Adrenal gland (tissue), 12 donors: ENCODE measurements around the gene NDUFA6. TPM values are rescaled to one million over a fixed set of nuclear protein-coding genes. Genes with fewer than 3 reads are reported as not detected.
A peak's percentile ranks its signal among the peaks of the same experiment; 100 is the strongest.

Experiments used
- DNase-seq, 7 donors: peaks; one replicate each; pipeline ENCODE4 v3.0.0-alpha.2; 2019 to 2020
- H3K27ac ChIP-seq, 5 donors: fragments of 200-600 bp; sonication (generic) in 4 of 5; 1 replicate in 3 of 5; 2 replicates in 2 of 5; pipeline versions ENCODE4 v1.5.1 to v1.8.0; 2016 to 2020; ENCODE audit warnings: mild to moderate bottlenecking in 1 of 5
- H3K27me3 ChIP-seq: fragments of 200-600 bp; 2 replicates; pipeline ENCODE4 v1.8.0; 2021
- H3K36me3 ChIP-seq, 2 donors: fragments of 200-600 bp; replicated peaks in 1 of 2; 1 replicate in 1 of 2; 2 replicates in 1 of 2; pipeline versions ENCODE4 v1.5.1 to v1.8.0; 2018 to 2022
- H3K4me1 ChIP-seq, 2 donors: fragments of 200-600 bp; replicated peaks in 1 of 2; 1 replicate in 1 of 2; 2 replicates in 1 of 2; pipeline versions ENCODE4 v1.5.1 to v1.8.0; 2018 to 2021
- H3K4me3 ChIP-seq, 4 donors: fragments of 200-600 bp; sonication (generic) in 3 of 4; one replicate each; pipeline ENCODE4 v1.5.1; 2016 to 2018
- H3K9me3 ChIP-seq, 3 donors: fragments of 200-600 bp; sonication (generic) in 1 of 3; replicated peaks in 1 of 3; 1 replicate in 2 of 3; 2 replicates in 1 of 3; pipeline versions ENCODE4 v1.5.1 to v1.8.0; 2016 to 2021
- POLR2A ChIP-seq, 2 donors: fragments of 450-650 bp; IDR thresholded peaks; one replicate each; pipeline ENCODE4 v1.6.1; 2017; ENCODE audit warnings: antibody characterized with exemption in 2 of 2, mild to moderate bottlenecking in 2 of 2, moderate library complexity in 1 of 2
- WGBS, 4 donors: extraction: QIAGEN DNeasy Blood & Tissue Kit in 2 of 4; methylation state at CpG; one replicate each; pipeline versions ENCODE4 v1.1.5 to v1.1.7; 2013 to 2017; 5-methylcytosine and 5-hydroxymethylcytosine counted together
- intact Hi-C, 2 donors: fragments of 100-400 bp; cut with DNase I; formaldehyde crosslinking; loops; one replicate each; pipeline versions ENCODE4 v1.14.1 to v1.15.0; 2022 to 2023
- polyA plus RNA-seq, 3 donors: library from polyadenylated mRNA; stranded (reverse); fragments of 200-250 nt in 2 of 3; fragments of 350-450 nt in 1 of 3; fragmentation: Illumina TruSeq in 1 of 3; extraction: RNeasy Lipid Tissue Mini Kit (QIAGEN cat#74804) in 1 of 3; gene quantifications; one replicate each; pipeline ENCODE4 v1.2.3, GENCODE V29; 2013 to 2014
- total RNA-seq, 9 donors: library from RNA; depleted of rRNA in 4 of 9; stranded (reverse); fragments of >200 nt in 4 of 9; fragments of 120-200 nt in 1 of 9; fragmentation: NEBNext Ultra II Directional in 1 of 9; extraction: Animal tissue kit (Norgen Biotek cat#: 25700) in 1 of 9; gene quantifications; one replicate each; pipeline versions ENCODE4 v1.1.0 to v1.2.4, GENCODE V29; 2013 to 2023
- TF ChIP-seq, protein P1 (sequence below), 6 experiments: fragments of 450-650 bp in 4 of 6; fragments of 200-600 bp in 2 of 6; sonication (generic) in 1 of 6; IDR thresholded peaks; 1 replicate in 5 of 6; 2 replicates in 1 of 6; pipeline versions ENCODE4 v1.5.1 to v1.8.0; 2016 to 2021; ENCODE audit warnings: antibody characterized with exemption in 6 of 6, mild to moderate bottlenecking in 2 of 6, moderate library complexity in 1 of 6
- donor health status: healthy with polysubstance abuse.
- donor health status: Bipolar disorder and iron deficiency.
- donor health status: DM: yes; HTN: yes; CAD: no.
- donor health status: DM: no; HTN: no; CAD: no.
- donor health status: DM: no; HTN: no; CAD: no.
- donor health status: DM: yes; HTN: yes; CAD: no.

Gene NDUFA6
- total and polyA plus RNA-seq, 12 donors: 57.0 to 372 (median 88.7) TPM

DNA sequence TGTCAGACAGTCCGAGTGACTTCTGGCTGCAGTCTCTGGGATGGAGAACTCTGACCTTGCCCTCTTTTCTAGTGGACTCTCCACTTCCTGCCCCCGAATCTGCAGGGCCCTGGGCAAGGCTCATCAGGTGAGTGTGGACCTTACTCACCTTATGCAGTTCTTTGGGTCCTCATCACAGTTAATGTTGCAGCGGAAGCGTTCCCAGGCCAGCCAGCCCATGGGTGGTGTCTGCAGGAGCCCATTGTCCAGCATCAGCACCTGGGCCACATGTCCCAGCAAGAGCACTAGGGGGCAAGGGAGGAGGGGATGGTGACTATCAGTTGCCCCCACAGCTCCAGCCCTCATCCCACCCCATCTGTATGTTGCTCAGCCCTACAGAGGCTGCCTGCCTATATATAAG, 22.3 kb downstream of the NDUFA6 start:
- Histone ChIP-seq H3K4me1 (peaks cover 6 to 16% of the 10 kb centered on the region in 2 donors), H3K27me3 (no peaks in the 10 kb centered on the region), H3K27ac (no peak overlapping the region), H3K9me3 (no peaks in the 10 kb centered on the region), H3K36me3 (peaks cover 0 to 33% of the 10 kb centered on the region in 2 donors), H3K4me3 (no peak overlapping the region)
- peak in 2 of 7 donors; percentile 17 to 48 for DNase-seq
- 48 to 89% (median 85%) methylated on average over 2 to 4 of the region's 4 CpGs for WGBS, 4 donors
- TF ChIP-seq, protein P1, sequence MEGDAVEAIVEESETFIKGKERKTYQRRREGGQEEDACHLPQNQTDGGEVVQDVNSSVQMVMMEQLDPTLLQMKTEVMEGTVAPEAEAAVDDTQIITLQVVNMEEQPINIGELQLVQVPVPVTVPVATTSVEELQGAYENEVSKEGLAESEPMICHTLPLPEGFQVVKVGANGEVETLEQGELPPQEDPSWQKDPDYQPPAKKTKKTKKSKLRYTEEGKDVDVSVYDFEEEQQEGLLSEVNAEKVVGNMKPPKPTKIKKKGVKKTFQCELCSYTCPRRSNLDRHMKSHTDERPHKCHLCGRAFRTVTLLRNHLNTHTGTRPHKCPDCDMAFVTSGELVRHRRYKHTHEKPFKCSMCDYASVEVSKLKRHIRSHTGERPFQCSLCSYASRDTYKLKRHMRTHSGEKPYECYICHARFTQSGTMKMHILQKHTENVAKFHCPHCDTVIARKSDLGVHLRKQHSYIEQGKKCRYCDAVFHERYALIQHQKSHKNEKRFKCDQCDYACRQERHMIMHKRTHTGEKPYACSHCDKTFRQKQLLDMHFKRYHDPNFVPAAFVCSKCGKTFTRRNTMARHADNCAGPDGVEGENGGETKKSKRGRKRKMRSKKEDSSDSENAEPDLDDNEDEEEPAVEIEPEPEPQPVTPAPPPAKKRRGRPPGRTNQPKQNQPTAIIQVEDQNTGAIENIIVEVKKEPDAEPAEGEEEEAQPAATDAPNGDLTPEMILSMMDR (IDR thresholded peaks at IDR 0.05): no peak
- no peak for TF ChIP-seq POLR2A (IDR thresholded peaks at IDR 0.05)
- intact Hi-C loops: no loop called here

DNA sequence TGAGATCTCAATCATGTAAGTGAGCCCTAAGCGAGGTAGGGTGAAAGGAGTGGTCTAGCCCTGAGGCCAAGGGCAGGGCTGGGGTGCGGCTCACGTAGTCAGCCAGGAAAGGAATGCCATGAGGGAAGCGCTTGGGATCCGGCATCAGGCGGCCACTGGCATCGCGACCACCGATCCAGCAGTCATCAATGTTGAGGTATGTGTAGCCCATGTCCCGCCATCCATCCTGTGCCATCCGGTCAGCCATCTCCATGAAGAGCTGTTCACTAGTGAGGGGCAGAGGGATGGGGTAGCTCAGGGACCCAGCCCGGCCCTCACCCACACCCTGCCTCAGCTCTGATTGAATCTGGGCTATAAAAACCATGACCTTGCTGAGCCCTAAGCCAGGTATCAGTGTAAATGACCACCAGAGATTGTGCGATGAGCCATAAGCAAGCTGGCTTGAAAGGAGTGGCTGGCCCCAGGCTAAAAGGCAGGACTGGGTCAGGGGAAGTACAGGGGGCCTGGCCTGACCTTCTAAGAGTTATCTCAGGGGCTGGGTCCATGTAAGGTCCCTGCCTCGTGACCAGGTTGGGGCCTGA, 22.8 kb downstream of the NDUFA6 start:
- intact Hi-C loops: no loop called here
- no peak for TF ChIP-seq POLR2A (IDR thresholded peaks at IDR 0.05)
- TF ChIP-seq, protein P1 (IDR thresholded peaks at IDR 0.05): no peak
- DNase-seq: peak in 2 of 7 donors; percentile 18 to 48
- no peak overlapping the region for H3K27ac ChIP-seq
- no peak overlapping the region for H3K4me3 ChIP-seq
- WGBS, 4 donors: 88 to 97% (median 89%) methylated on average over 13 to 14 of the region's 14 CpGs
- H3K36me3 ChIP-seq: peaks cover 0 to 33% of the 10 kb centered on the region in 2 donors
- H3K27me3 ChIP-seq: no peaks in the 10 kb centered on the region
- H3K4me1 ChIP-seq: peaks cover 6 to 15% of the 10 kb centered on the region in 2 donors
- no peaks in the 10 kb centered on the region for H3K9me3 ChIP-seq

DNA sequence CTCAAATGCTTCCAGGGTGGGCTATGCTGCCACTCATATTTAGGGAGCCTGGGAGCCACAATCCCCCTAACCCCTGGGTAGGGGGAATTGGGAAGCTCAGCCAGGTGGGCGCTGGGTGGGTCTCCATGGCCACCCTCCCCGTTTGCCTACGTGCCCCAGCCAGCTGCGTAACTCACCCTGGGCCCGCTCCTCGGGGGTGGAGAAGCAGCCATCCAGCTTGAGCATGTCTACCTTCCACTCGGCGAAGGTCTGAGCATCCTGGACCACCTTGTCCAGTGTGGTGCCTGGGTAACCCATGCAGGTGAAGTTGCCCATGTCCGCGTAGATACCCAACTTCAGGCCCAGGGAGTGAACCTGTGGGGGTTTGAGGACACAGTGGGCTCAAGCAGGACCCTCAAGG, 23.6 kb downstream of the NDUFA6 start:
- Histone ChIP-seq H3K27ac (no peak overlapping the region), H3K4me3 (no peak overlapping the region), H3K4me1 (peaks cover 6 to 15% of the 10 kb centered on the region in 2 donors), H3K27me3 (no peaks in the 10 kb centered on the region), H3K36me3 (peaks cover 0 to 33% of the 10 kb centered on the region in 2 donors), H3K9me3 (no peaks in the 10 kb centered on the region)
- 96 to 100% (median 98%) methylated on average over 4 to 10 of the region's 10 CpGs for WGBS, 4 donors
- intact Hi-C loops: no loop called here
- DNase-seq: peak in 1 of 7 donors; percentile 17
- no peak for TF ChIP-seq POLR2A (IDR thresholded peaks at IDR 0.05)
- TF ChIP-seq, protein P1 (IDR thresholded peaks at IDR 0.05): no peak

DNA sequence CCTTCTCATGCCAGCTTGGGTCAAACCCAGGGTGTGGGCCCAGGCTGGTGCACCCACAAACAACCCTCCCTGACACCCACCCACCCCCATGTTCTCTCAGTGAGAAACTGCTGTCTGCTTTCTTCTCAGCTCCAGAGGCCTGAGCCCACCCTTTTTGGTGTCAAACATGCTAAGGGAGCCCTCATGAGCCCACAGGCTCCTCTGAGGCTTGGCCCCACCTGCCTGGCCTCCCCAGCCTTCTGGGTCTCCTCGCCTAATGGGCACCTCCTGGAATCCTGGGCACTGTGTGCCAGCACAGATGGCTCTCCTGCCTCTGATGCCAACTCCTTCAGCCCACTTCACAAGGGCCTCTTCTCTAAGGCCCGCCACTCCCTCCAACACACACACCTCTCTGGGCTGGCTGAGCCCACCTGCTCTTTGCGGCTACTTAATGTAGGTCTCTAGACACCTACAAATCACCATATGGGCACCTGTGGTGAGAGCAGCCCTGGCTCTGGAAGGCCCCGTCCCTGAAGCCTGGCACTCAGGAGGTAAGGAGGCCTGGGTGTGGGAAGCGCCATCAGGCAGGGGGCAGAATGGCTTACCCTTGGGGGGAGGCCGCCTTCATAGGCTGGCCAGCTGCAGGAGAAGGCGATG, 24.3 kb downstream of the NDUFA6 start:
- peak in 2 of 7 donors; percentile 14 to 40 for DNase-seq
- H3K4me3 ChIP-seq: no peak overlapping the region
- peaks cover 0 to 37% of the 10 kb centered on the region in 2 donors for H3K36me3 ChIP-seq
- no peak overlapping the region for H3K27ac ChIP-seq
- TF ChIP-seq POLR2A (IDR thresholded peaks at IDR 0.05): no peak
- TF ChIP-seq, protein P1 (IDR thresholded peaks at IDR 0.05): no peak
- no peaks in the 10 kb centered on the region for H3K9me3 ChIP-seq
- 97 to 100% (median 99%) methylated on average over 4 to 7 of the region's 7 CpGs for WGBS, 4 donors
- intact Hi-C loops: no loop called here
- no peaks in the 10 kb centered on the region for H3K27me3 ChIP-seq
- H3K4me1 ChIP-seq: peaks cover 6 to 10% of the 10 kb centered on the region in 2 donors
